ENCODE measurements around the gene CCR3.
A peak's percentile ranks its signal among the peaks of the same experiment; 100 is the strongest.

CCR3 gene

DNA sequence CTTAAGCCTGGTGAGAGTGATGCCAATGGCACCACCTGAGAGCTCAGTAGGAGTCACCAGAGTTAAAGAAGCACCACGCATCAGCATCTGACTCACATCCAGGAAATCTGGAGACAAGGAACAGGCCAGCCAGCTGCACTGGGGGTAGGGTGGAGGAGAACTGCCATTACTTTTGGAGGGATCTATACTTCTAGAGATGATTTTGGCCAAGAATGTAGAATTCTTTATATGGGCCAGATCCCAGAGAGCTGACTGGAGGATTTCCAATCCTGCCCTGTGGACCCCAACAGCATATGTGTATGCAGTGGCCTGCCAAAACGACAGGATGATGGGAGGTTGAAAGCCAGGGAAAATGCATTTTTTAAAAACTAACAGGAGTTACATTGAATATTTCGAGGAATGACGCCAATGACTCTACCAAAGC is 29.8 kb downstream of the CCR3 start:
- no peak for DNase-seq (ENCODE audit: low read depth)

DNA sequence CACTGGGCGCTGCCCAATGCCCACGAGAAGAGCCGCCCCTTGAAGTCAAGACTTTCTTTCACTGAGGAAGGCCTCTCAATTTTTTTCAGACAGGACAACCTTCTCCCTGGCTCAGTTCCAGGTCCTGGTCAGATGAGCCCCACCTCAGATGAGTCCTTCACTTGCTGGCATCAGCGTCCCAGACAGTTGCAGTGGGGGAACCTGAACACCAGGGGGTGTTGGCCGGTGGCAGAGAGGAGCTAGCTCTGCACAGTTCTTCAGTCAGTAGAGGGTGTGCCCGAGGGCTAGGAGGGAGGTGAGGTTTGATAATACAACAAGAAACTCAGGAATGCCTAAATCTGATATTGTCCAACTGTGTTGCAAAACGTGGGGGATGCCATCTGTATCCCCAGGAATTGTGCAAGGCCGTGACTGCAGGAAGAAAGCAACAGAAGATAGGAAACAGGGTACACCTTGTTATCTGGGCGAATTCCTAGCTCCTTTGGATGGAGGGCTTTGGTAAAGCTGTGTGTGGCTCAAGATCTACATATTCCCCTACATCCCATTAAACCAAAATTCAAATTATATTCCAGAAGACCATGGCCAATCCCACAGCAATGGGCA is 34.3 kb downstream of the CCR3 start:
- peak; percentile 20 for DNase-seq (ENCODE audit: low read depth)

DNA sequence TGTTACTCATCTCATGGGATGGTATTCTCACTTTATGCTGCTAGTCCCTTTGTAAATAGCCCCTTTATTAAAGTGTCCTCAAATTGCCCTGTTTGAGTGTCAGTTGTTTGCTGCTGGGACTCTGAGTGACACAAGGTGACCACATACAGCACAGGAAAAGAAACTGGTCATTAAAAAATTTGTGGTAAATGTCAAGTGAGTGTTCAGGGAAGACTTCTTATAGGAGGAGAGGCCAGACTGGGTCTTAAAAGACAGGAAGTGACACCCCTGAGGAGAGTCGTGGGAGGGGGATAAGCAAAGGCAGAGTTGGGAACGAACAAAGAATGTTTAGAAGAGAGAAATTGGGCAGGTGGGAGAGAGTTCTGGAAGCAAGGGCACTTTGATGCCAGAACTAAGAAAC is 35.2 kb downstream of the CCR3 start:
- no peak for DNase-seq (ENCODE audit: low read depth)

DNA sequence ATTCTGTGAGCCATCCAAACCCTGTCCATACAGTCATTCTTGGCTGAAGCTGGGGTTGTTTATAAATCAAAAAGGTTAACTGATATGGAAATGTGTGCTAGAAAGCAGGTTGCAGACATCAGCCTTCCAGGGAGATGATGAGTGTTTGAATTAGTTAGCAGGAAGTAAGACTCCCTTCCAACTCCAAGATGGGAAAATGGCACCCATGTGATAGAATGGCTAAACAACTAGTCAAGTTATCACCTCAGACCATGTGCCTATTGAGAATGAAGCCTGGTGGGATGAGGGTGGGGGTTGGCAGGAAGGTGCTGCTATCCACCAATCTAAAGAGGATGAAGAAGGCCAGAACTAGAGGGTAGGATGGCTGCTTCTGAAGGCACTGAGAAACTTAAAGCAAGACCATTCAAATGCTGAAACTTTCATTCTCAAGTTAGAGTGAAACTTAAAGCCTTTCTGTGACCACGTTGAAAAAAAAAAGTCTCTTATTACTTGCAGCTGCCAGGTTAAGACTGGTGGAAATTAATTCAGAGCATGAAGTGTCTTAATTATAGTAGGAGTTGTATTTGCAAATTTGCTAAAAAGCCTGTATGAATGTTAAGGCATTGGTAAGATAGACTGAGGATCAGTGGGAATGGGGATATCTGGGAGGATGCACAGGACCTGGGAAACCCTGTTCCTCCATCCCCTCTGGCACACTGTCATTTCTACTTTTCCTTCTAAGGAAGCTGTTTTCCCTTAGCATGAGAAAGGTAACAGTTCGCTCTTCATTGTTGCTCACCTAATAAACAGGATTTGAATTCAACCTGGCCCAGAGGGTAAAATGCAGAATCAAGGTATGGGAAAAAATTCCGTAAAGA is 36.8 kb downstream of the CCR3 start:
- no peak for DNase-seq (ENCODE audit: low read depth)

DNA sequence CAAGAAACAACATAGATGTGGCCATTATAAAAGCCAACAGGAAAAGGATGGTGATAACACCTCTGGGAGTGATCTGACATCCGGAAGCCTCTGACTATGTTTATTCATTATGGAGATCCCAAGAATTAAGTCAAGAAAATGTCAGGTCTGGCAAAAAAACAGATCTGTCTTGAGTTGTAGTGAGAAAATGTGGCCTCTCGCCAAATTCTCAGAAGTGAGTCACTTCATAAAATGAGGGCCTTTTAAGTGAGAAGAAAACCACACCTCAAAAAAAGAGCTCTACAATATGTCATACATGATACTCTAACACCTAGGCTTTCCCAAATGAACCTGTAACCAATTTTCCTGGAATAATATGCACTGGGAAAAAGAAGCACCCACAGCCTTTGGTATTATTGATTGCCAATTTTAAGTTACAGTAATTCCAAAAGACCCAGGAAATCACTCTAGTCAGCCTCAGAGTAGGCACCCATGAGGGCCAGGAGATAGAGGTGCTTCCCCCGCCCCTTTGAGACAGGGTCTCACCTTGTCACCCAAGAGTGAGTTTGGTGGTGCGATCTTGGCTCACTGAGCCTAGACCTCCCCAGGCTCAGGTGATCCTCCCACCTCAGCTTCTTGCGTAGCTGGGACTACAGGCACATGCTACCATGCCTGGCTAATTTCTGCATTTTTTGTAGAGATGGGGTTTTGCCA is 38.0 kb downstream of the CCR3 start:
- DNase-seq (ENCODE audit: low read depth) = peak; percentile 54

DNA sequence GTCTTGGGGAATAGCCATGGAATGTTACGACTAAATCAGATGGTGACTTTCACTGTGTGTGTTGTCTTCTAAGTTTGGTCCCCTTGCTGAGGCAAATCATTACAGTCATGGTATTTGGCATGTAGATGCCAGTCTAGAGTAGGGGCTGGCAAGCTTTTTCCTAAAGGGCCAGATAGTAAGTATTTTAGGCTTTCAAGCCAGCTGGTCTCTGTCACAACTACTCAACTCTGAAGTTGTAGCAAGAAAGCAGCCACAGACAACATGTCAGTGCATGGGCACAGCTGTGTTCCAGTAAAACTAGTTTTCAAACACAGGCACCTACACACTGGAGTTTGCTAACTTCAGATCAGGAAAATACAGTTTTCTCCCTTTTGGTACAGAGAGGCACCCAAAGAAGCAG is 39.3 kb downstream of the CCR3 start:
- DNase-seq (ENCODE audit: low read depth) = no peak

DNA sequence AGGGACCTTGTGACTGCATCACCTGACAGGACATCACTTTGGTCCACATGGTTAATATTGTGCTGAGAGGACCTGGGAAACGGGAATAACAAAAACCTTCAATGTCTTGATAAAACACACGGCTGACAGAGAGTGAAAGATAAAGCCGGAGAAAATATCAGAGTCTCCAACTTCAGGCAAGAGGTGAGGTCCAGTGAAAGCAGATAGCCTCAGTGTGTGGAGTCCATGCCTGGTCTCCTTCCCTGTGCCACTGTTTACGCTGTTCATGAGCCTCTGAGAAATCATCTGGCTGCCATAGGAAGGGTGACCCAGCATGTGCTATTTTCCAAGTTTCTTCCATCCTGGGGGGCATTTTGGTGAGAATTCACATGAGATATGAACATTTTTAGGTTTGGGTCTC is 39.8 kb downstream of the CCR3 start:
- no peak for DNase-seq (ENCODE audit: low read depth)

DNA sequence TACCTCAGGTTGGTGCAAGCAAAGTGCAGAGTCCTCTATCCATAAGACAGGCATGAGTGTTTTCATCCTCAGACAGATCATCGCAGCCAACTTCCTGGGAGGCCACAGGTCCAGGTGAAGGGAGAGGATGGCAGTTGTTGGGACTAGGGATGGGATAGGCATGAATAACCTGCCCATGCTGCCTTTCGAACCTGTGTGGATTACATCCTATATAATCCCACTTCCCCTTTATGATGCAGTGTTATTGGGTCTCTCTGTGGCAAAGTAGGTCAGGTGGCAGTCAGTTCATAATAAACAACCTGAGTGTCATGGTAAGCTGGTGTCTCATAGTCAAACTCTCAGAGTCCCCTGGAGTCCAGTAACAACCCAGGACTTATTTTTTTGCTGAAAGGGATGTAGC is 40.4 kb downstream of the CCR3 start:
- DNase-seq (ENCODE audit: low read depth) = no peak

DNA sequence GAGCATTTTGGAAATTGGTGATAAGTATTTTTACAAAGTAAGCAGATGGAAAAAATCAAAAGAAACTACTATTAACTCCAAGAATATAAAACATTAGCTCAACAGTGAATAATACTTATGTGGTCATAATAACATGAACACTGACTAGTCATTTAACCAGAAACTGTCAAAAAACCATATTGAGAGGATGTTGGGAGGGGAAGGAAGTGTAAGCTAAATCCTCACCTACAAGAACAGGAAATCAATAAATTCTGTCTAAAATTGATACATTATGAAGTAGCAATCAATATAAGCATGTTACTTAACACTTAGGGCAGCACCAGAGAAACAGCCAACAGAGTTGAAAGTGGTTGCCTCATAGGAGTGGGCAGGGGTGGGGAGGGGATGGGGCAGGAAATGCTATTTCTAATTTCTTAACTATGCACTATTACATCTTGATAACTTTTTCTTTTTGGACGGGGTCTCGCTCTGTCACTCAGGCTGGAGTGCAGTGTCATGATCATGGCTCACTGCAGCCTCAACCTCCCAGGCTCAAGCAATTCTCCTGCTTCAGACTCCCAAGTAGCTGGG is 41.7 kb downstream of the CCR3 start:
- DNase-seq (ENCODE audit: low read depth) = no peak

DNA sequence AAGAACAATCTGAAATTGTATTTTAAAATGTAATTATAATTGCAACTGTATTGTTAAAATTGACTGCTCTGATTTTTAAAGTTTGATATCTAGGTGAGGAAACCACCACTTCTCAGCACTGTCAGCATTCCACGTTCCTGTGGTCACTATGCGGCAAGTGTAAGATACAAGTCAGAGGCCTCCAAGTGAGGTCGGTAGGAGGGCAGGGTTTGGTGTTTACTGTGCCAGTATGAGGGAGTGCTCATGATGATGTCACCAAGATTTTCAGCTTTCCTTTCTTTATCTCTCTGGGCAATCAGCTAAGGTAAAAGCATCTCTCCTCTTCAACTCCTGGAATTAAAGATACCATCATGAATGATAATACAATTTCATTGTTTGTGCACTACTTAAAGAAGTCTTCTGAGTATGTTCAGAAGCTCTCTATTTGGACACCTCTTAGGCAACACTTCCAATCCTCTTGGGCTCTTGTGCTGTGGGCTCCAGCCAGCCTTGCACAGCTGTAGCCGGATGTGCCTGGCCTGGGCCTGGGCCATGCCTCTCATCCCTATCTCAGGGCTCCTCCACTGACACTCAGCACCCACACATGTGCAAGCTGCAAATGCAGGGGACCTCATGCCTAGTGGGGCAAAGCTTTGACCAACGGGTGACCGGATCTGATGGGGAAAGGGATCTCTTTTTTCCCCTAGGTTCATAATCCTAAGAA is 42.9 kb downstream of the CCR3 start:
- DNase-seq (ENCODE audit: low read depth) = peak; percentile 7

DNA sequence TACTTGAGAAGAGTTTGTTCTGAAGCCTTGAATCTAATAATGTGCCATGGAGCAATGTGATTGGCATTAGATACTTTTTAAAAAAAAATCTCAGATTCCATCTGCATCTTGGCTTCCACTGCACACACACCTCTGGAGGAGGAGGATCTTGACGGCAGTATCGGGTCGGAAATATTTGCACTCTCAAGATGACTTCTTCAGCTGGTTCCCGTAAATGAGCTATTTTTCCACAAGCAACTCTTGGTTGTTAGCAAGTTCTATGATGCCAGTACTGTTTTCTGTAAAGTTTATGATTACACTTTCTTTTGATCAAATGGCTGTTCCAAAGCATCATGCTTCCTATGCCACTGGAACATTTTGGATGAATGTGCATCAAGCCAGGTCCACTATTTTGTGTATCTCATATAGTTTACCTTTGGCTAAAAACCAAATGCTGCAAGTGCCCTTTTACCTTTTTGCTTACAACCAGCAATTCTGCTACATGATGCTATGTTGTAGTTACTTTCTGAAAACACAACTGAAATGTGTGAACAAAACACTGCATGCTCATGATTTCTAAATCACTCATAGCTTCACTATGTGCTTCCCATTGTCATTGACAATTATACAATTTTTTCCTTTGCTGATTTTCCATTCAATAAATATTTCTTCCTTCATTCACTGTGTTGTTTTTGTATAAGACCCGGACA is 43.8 kb downstream of the CCR3 start:
- no peak for DNase-seq (ENCODE audit: low read depth)

DNA sequence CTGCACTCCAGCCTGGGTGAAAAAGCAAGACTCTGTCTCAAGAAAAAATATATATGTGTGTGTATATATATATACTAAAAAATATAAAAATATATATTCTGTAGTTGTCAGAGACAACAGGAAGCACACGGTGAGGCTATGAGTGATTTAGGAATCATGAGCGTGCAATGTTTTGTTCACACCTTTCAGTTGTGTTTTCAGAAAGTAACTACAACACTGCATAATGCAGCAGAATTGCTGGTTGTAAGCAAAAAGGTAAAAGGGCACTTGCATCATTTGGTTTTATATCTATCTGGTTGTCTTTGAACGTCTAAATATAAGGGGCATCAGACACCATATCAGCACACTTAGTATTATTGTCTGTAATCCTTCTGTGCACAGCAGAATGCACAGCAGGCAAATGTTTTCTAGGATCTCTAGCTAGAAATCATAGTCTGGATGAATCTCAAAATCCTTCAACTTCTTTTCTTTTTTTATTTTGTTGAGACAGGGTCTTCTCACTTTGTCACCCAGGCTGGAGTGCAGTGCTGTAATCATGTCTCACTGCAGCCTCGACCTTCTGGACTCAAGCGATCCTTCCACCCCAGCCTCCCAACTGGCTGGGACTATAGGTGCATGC is 44.8 kb downstream of the CCR3 start:
- no peak for DNase-seq (ENCODE audit: low read depth)

DNA sequence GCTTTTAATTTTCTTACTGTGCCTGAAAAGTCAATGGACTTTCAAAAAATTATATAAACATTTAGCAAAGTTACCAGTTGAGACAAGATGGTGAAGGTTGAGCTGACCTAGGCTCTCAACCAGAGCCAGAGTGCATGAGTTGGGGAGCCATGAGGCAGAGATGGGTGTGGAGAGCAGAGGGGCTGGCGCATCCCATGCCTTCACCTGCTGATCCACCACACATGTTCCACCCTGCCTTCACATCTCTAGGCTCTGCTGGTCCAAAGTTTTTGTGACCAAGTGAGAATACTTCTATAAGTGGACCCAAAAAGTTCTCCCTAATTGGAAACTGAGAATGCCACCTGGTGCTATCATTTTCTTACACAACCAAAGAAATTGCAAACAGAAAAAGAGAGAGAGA is 47.3 kb downstream of the CCR3 start:
- DNase-seq (ENCODE audit: low read depth) = no peak

DNA sequence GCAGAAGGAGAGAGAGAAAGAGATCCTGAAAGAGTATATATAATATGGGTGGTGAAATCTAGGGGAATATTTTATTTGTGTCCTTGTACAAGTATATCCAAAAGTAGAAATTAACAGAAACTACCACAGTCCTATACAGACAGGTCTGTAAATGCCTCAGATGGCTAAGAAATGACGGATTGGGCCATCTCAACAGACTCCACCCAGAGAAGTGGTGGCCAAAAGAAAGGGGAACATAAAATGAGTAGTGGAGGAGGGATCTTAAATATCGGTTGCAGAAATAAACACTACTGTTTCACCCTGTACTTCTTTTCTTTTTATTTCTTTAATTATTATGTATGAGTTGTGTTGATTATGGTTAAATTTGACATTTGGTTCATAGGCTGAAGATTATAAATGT is 47.7 kb downstream of the CCR3 start:
- no peak for DNase-seq (ENCODE audit: low read depth)

DNA sequence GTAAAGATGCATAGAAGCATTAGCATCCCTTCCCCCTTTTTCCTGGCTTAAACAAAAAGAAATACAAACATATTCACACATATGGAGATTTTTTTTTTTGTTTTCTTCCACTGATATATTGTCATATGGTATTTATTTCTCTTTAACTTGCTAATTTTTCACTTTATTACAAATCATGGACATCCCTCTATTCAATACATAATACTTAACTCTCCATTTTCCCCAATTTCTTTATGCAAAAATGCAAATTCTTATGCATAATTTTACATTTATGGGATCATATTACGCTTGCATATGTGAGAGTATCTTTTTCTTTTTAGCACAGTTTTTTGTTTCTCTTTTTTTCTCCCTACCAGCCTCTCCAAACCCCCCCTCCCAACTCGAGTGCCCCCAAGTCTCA is 48.8 kb downstream of the CCR3 start:
- no peak for DNase-seq (ENCODE audit: low read depth)

DNA sequence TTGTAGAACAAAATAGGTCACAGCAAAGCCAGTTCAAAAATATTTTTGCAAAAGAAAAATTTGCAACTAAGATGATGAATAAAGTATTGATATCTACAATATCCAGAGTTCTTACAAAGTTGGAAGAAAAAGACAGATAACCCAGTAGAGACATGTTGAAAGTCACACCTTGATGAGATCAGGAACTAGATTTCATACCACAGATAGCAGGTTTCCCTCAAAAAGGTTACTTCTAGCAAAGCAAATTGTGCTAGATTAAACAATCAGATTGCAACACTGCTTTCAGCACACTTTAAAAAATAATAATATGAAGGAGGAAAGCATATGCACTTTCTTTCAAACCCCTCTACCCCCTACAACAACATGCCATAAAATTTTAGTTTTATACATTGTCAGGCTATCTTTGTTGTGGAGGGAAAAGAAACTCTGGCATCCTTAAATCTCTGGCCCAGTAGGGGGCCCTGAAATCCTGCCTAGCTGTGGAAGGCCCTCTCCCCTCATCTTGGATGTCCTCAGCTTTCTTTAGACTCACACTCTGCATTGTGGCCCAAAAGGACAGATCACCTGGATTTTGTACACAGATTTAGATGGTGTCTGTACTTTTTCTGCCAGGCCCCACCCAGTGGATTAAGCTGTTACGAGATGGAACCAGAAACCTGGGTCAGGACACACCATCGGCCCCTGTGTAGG is 50.9 kb downstream of the CCR3 start:
- DNase-seq (ENCODE audit: low read depth) = no peak

DNA sequence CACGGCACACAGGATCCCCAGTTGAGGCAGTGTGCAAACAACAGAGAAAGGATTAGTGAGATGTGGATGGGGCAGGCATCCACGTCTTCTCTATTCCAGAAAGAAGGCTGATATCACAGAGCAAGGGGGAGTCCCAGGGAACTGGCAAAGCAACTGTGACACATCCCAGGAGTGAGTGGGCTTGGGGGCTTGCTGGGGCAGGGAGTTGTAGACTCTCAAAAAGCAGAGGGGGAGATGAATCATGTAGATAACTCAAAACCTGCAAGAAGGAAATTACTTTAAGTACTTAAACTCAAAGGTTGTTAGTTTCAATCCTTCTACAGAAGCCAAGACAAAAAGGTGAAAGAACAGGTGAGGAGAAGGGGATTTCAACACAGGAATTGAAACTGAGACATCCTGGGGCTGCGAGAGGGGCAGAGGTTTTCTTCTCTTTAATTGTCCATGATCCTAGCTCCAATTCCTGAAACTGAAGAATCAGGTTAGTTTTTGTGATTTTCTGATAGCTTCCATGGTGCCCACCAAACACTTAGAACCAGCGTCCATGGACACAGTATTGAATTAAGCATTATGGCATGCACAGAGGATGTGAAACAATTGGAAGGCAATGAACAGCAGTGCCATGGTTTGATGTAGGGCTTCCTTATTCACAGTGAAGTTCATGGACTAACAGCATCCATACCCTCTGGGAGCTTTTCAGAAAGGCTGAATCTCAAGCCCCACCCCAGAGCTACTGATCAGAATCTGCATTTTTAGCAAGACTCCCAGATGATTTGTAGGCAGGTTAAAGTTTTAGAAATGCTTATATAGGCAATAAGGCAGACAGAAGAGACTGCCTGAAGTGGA is 52.0 kb downstream of the CCR3 start:
- no peak for DNase-seq (ENCODE audit: low read depth)

DNA sequence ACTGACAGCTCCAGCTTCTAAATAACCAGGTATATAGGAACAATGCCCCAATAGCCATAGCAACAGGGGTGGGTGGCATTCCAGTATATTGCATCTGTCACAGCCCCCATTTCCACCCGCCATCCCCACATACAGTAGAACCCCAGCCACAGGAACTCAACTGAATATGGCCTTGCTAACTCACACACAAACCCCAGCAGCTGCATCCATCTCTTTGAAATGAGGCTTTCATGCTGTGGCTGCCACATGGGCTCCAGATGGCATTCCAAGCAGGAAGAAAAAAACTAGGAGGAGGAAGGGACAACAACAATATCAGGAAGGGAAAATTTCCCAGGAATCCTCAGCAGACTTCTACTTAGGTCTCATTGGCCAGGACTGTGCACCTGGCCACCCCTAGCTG is 54.6 kb downstream of the CCR3 start:
- DNase-seq (ENCODE audit: low read depth) = no peak

DNA sequence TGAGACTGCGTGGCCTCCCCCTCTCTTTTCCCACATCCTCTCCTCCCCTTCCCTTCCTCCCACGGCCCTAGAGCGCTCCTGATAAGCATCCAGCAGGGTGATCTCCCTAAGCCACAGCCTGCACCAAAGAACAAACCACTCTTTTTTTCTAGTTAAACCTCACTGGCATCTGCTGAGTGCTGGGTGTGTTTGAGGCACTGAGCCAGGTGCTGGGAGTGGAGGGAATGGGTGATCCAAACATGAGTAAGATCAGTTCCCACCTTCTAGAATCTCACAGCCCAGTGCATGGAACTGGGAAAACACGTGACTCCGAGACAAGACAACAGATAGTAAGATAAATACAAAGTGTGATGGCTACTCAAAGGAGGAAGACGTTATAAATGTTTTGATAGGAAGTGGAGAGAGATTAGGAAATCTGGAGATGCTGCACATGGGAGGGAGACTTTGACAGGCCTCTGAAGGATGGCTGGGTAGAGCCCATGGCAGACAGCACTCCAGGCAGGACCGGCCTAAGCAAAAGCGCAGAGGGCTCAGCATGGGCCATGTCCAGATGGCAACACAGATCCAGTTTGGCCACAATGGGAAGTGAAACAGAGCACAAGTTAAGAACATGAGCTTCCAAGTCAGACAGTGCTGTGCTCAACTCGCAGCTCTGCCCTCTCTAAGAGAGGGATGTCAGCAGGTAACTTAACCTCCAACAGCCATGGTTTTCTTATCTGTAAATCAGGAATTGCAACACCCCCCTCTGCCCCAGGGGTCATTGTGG is 55.6 kb downstream of the CCR3 start:
- peak; percentile 62 for DNase-seq (ENCODE audit: low read depth)
